GM13976 (cell line): ENCODE data around the gene CCL3.

ENCODE experiments used
- DNase-seq: peaks from one replicate; pipeline ENCODE4 v3.0.0; 2012; ENCODE audit warnings: low spot score
- CTCF ChIP-seq: IDR thresholded peaks from 2 replicates; pipeline ENCODE4 v1.5.1; 2012; ENCODE audit warnings: borderline replicate concordance, mild to moderate bottlenecking; ENCODE audit not compliant: insufficient read depth; ENCODE audit errors: extremely low read depth, missing control alignments, control extremely low read depth
- in situ Hi-C: fragments of 300-500 bp; cut with MboI; formaldehyde crosslinking; loops from one replicate; pipeline ENCODE4 v1.12.0; 2022; ENCODE audit warnings: low sequenced_read_pairs, mixed read lengths, inconsistent platforms; ENCODE audit not compliant: unreplicated experiment

CCL3 gene

DNA sequence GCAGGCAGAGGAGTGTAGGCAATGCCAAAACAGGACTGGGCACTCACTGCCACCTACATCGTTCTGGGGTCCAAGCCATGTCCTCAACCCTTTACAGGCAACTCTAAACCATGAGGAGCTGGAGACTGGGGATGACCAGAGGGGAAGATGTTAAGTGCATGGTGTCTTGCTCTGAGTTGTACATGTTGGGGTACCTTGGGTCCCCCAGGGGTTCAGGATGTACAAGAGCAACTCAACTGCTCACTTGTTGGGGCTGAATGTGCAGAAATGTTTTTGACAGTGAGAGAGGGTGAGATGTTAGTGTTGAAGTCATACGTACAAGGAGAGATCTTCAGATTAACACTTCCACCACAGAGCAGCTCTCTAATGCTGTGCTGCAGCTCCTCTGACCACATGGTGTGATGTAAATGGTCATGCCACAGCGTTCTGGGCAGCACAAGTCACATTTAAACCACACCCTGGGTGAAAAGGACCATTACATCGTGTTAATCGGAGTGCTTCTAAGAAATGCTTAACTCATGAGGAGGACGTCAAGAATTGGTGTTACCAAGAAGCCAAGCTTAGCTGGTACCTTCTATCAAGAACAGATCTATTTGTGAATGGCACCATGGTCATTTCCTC, 23.5 kb downstream of the CCL3 start:
- in situ Hi-C loops: no loop called here
- no peak for DNase-seq
- TF ChIP-seq CTCF: no peak

DNA sequence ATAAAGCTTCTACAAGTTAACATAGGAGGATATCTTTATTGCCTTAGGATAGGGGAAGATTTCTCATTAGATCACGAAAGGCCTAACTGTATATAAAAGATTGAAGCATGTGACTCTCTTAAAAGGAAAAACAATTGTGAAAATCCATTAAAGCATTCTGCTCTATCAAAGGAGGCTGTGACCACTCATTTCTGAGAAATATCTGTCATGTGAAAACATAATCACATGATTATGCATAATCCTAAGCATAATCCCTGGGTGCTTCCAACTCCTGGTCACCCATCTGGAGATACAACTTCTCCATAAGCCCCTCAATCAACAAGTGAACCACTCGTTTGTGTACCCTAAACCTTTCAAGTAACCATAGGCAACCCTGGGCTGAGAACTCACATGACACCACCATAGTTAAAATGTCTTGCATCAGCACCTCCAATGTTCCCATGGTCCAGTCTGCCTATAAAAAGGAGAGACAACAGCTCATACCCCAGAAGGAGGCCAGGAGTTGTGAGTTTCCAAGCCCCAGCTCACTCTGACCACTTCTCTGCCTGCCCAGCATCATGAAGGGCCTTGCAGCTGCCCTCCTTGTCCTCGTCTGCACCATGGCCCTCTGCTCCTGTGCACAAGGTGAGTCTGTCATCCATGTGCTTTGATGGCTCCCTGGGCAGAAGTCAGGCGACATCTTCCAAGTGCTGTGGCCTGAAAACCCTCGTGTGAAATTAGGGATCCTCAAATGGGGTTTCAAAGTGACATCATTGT, 26.0 kb downstream of the CCL3 start, which contains the start of gene CCL18:
Gene CCL18, plus strand, starts transcription at position 487 of the 756 bp plus-strand sequence. Its CDS starts 71 bp downstream, at position 558.
- in situ Hi-C loops: no loop called here
- DNase-seq: no peak
- TF ChIP-seq CTCF: no peak

DNA sequence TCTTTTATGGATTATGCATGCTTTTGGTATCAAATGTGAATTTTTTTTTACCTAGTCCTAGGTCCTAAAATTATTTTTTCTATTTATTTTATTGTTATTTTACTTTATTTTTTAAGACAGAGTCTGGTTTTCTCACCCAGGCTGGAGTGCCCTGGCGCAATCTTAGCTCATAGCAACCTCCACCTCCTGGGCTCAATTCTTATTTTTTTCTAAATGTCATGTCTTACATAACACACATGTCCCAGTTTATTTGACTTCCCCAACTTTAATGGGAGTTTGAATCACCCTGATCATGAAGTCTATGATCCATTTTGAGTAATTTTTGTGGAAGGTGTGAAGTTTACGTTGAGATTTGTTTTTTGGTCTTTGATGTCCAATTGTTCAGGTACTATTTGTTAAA, 29.1 kb downstream of the CCL3 start:
- in situ Hi-C loops: no loop called here
- TF ChIP-seq CTCF: no peak
- no peak for DNase-seq

DNA sequence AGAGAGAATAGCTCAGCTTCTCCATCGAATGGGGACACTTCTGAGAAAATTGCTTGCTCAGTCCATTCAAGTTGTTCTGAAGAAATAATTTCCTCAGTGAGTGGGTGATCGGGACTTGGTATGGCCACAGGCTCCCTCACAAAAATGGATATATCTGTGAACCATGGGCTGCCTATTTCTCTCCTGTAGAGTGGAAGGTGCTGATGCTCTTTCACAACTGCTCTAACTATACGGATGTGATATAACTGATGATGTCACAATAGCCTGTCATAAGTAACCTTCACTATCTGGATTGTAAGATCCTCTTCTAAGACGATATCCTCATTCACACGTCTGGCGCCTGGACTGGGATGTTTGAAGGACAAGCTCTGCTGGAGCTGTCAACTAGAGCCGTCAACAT, 30.5 kb downstream of the CCL3 start:
- in situ Hi-C loops: no loop called here
- no peak for DNase-seq
- no peak for TF ChIP-seq CTCF

- no peak for DNase-seq
- no peak for TF ChIP-seq CTCF
- in situ Hi-C loops: no loop called here
These were observed 32.0 kb downstream of the CCL3 start for GRCh38 chr17:36057911-36058310.

GRCh38 chr17:36055921-36056520, 33.9 kb downstream of the CCL3 start:
- no peak for TF ChIP-seq CTCF
- DNase-seq: no peak
- in situ Hi-C loops: no loop called here
